Measurements from ENCODE around the gene CBLL1. TPM values are rescaled to one million over a fixed set of nuclear protein-coding genes. Genes with fewer than 3 reads are reported as not detected.

The CBLL1 gene
- total and polyA plus RNA-seq, 2 experiments from 2014 or later, result 18.1 to 19.0 TPM

DNA sequence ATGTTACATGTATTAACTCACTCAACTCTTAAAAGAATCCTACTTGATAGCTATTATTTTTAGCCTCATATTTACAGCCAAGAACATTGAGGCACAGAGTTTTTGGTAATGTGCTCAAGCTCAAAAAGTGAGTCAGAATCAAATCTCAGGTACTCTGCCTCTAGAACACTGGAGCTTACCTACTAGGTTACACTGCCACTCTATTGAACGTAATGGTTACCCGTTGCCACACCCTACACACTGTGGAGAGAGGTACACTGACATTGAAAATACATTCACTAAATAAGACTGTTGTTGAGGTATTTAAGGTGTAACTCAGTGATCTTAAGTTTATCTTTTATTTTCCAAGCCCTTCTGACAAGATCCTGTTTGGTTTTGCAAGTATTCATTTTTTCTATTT is 41.2 kb downstream of the CBLL1 start:
- no peak for DNase-seq (ENCODE audit: low read depth in 1 of 2, low spot score in 1 of 2)
- Histone ChIP-seq H3K4me1 (ENCODE audit: low read depth) (no peaks in the 10 kb centered on the region), H3K36me3 (no peaks in the 10 kb centered on the region), H3K9me3 (ENCODE audit: low read depth) (no peaks in the 10 kb centered on the region), H3K4me3 (no peak overlapping the region), H3K27ac (no peak overlapping the region), H3K27me3 (no peaks in the 10 kb centered on the region)
- TF ChIP-seq, protein P1, sequence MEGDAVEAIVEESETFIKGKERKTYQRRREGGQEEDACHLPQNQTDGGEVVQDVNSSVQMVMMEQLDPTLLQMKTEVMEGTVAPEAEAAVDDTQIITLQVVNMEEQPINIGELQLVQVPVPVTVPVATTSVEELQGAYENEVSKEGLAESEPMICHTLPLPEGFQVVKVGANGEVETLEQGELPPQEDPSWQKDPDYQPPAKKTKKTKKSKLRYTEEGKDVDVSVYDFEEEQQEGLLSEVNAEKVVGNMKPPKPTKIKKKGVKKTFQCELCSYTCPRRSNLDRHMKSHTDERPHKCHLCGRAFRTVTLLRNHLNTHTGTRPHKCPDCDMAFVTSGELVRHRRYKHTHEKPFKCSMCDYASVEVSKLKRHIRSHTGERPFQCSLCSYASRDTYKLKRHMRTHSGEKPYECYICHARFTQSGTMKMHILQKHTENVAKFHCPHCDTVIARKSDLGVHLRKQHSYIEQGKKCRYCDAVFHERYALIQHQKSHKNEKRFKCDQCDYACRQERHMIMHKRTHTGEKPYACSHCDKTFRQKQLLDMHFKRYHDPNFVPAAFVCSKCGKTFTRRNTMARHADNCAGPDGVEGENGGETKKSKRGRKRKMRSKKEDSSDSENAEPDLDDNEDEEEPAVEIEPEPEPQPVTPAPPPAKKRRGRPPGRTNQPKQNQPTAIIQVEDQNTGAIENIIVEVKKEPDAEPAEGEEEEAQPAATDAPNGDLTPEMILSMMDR (IDR thresholded peaks at IDR 0.05; ENCODE audit: low read depth, low read length), result no peak

DNA sequence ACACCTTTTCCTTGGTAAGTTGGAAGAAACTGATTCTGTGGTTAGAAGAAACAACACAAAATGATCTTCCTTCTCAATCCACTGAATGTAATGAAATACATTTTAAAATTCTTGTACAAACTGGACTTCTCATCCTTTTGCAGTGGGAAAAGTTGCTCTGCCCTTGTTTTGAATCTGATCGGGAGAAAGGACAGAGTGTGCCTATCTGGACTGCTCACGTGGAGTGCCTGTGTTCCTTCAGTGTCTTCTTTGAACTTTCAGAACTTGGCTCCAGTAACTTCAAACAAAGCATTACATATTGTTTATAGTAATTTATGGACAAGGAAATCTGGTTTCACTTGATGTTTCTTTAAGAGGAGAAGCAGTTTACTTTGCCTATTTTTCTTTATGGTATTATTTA is 42.0 kb downstream of the CBLL1 start:
- Histone ChIP-seq H3K36me3 (no peaks in the 10 kb centered on the region), H3K27me3 (no peaks in the 10 kb centered on the region), H3K9me3 (ENCODE audit: low read depth) (no peaks in the 10 kb centered on the region), H3K27ac (no peak overlapping the region), H3K4me3 (no peak overlapping the region), H3K4me1 (ENCODE audit: low read depth) (no peaks in the 10 kb centered on the region)
- TF ChIP-seq, protein P1 (IDR thresholded peaks at IDR 0.05; ENCODE audit: low read depth, low read length), result no peak
- DNase-seq (ENCODE audit: low read depth in 1 of 2, low spot score in 1 of 2), result peak in 1 of 2 donors; percentile 2

DNA sequence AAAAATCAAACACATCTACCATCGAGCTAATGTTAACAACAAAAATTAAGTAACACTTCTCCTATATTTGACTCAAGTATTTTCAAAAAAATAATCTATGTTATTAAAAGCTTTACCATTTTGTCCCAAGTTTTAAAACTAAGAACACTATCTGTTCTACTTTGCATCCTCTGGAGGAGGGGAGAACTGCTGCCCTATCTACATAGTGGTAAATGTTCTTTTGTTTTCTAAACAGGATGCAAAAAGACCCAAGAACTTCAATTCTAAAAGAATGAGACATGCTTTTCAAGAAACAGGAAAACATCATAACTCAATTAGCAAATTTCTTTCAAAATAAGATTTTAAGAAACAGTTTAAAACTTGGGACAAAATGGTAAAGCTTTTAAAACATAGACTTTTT is 44.3 kb downstream of the CBLL1 start:
- no peak for DNase-seq (ENCODE audit: low read depth in 1 of 2, low spot score in 1 of 2)
- TF ChIP-seq, protein P1 (IDR thresholded peaks at IDR 0.05; ENCODE audit: low read depth, low read length), result no peak

DNA sequence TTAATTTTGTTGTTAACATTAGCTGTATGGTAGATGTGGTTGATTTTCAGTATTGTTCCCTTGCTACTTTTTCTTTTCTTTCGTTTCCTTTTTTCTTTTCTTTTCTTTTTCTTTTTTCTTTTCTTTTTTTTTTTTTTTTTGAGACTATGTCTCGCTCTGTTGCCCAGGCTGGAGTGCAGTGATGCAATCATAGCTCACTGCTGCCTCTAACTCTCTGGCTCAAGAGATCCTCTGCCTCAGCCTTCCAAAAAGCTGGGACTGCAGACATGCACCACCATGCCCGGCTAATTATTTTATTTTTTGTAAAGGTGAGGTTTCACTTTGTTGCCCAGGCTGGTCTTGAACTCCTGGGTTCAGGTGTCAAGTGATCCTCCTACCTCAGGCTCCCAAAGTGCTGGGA is 44.7 kb downstream of the CBLL1 start:
- Histone ChIP-seq H3K9me3 (ENCODE audit: low read depth) (no peaks in the 10 kb centered on the region), H3K4me1 (ENCODE audit: low read depth) (no peaks in the 10 kb centered on the region), H3K27me3 (no peaks in the 10 kb centered on the region), H3K27ac (no peak overlapping the region), H3K4me3 (no peak overlapping the region), H3K36me3 (no peaks in the 10 kb centered on the region)
- no peak for DNase-seq (ENCODE audit: low read depth in 1 of 2, low spot score in 1 of 2)
- TF ChIP-seq, protein P1 (IDR thresholded peaks at IDR 0.05; ENCODE audit: low read depth, low read length), result no peak

More for the DNA sequence above, 44.3 kb downstream of the CBLL1 start:
- H3K4me3 ChIP-seq, result no peak overlapping the region
- no peaks in the 10 kb centered on the region for H3K36me3 ChIP-seq
- no peak overlapping the region for H3K27ac ChIP-seq
- H3K27me3 ChIP-seq, result no peaks in the 10 kb centered on the region
- H3K4me1 ChIP-seq (ENCODE audit: low read depth), result no peaks in the 10 kb centered on the region
- H3K9me3 ChIP-seq (ENCODE audit: low read depth), result no peaks in the 10 kb centered on the region

DNA sequence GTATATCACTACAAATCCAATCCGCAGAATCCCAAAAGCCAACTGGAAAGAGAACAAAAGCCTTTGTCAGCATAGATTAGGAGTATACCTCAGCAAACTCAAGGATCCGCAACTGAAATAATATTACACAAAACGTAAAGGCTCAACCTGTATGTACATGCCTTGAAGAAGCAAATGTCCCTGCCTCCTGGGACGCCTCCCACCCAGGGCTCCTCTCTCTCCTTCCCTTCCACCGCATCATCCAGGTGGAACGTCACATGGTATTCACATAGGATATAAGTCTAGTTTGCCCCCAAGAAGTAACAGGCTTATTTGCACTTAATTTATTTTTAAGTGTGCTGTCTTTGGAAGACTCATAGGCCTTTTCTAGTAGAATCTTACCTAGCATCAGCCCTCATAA is 45.7 kb downstream of the CBLL1 start:
- no peak for DNase-seq (ENCODE audit: low read depth in 1 of 2, low spot score in 1 of 2)
- Histone ChIP-seq H3K4me3 (no peak overlapping the region), H3K4me1 (ENCODE audit: low read depth) (no peaks in the 10 kb centered on the region), H3K36me3 (no peaks in the 10 kb centered on the region), H3K27me3 (no peaks in the 10 kb centered on the region), H3K27ac (no peak overlapping the region), H3K9me3 (ENCODE audit: low read depth) (no peaks in the 10 kb centered on the region)
- TF ChIP-seq, protein P1 (IDR thresholded peaks at IDR 0.05; ENCODE audit: low read depth, low read length), result no peak

DNA sequence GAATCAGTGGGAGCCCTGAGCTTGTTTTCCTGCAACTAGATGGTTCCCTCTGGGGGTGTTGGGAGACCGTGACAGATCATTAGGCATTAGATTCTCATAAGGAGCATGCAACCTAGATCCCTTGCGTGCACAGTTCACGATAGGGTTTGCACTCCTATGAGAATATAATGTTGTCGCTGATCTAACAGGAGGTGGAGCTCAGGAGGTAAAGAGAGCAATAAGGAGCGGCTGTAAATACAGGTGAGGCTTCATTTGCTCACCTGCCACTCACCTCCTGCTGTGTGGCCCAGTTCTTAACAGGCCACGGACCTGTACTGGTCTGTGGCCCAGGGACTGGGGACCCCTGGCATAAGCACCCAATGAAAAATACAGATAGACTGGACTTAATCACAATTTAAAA is 48.4 kb downstream of the CBLL1 start:
- Histone ChIP-seq H3K27ac (no peak overlapping the region), H3K27me3 (no peaks in the 10 kb centered on the region), H3K9me3 (ENCODE audit: low read depth) (no peaks in the 10 kb centered on the region), H3K36me3 (no peaks in the 10 kb centered on the region), H3K4me1 (ENCODE audit: low read depth) (no peaks in the 10 kb centered on the region), H3K4me3 (no peak overlapping the region)
- DNase-seq (ENCODE audit: low read depth in 1 of 2, low spot score in 1 of 2), result no peak
- TF ChIP-seq, protein P1 (IDR thresholded peaks at IDR 0.05; ENCODE audit: low read depth, low read length), result no peak

Measured in cardiac muscle cell (in vitro differentiated cells and primary cell).